ENCODE data around the gene RFX7.
A peak's percentile ranks its signal among the peaks of the same experiment; 100 is the strongest.

Gene RFX7

DNA sequence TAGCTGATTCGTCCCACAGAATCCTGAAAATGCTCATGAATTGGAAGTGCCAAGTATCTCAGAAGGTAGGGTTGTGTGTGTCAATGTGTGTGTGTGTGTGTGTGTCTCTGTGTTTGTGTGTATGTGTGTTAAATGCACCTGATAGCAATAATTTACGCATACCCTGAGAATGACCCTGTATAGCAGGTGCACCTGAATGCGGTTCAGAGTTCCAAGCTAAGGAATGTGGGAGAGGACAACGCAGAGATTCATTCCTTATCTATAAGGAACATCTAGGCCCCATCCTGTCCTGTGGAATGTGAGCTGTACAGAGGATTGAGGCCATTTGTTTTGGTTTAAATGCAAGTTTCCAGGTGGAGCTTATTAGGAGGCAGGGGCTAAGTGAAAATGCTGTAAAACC lies 201.2 kb downstream of the RFX7 start:
- DNase-seq: peak; percentile 16

GRCh38 chr15:56042031-56042430 lies 201.6 kb downstream of the RFX7 start:
- no peak for DNase-seq

GRCh38 chr15:56040081-56041035 lies 203.3 kb downstream of the RFX7 start:
- peak; percentile 96 for DNase-seq

GRCh38 chr15:56038707-56039106 lies 205.0 kb downstream of the RFX7 start:
- no peak for DNase-seq

DNA sequence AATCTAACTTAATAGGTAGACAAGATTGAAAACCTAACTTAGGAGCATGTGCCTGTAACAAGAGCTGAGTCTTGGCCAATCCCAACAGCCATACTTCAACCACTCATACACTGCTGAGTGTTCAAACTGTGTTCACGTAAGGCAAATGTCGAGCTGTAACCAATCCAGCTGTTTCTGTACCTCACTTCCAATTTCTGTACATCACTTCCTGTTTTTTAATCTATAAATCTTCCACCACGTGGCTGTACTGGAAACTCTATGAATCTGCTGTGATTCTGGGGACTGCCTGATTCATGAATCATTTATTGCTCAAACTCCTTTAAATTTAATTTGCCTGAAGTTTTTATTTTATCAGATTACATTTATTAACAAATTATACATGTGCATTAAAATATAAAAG lies 205.7 kb downstream of the RFX7 start:
- DNase-seq: peak; percentile 65
